GM19043 (cell line): Measurements from ENCODE around the gene FAT1.
"Not testable (repeated sequence)": the region's sequence is repeated elsewhere in the genome, so short reads cannot be mapped to it uniquely, and the experiment has no call there.

Experiments used
- ATAC-seq: cut with Tn5 transposase; IDR thresholded peaks from one replicate; pipeline ENCODE4 v1.9.1; 2021; ENCODE audit warnings: low read depth; ENCODE audit not compliant: unreplicated experiment

Gene FAT1

DNA sequence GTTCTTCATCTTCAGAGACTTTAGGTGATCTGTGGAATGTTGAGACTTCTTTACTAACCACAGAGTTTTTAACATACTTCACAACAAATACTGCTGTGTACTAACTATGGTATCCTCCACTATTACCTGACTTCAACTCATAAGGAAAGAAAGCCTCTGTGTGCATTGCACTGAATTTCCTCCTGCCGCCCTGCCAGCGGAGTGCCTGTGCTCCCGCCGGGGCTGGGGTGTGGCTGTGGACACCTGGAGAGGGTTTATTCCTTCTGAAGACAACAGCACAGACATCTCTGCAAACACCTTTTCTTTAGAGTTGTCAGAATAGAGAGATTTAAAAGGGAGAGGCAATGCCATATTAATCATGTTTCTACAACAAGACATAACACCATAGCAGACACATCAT is 63.3 kb downstream of the FAT1 start:
- ATAC-seq: no peak

DNA sequence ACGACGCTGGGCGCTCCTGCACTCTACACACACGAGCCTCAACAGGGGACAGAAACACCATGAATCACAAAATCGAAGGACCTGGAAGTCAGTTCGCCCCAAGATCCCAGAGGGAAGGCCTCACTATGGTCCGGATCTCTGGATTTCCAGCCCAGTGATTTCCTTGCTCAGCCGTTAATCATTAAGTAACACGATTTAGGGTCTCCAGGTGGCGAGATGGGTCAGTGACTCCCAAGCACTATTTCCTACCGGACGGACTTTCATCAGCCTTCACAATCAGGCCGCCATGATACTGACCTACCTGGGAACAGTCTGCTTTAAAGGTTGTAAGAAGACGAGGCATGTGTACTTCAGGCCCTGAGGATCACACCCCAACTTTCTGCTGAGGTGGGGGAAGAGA is 63.7 kb downstream of the FAT1 start:
- no peak for ATAC-seq

DNA sequence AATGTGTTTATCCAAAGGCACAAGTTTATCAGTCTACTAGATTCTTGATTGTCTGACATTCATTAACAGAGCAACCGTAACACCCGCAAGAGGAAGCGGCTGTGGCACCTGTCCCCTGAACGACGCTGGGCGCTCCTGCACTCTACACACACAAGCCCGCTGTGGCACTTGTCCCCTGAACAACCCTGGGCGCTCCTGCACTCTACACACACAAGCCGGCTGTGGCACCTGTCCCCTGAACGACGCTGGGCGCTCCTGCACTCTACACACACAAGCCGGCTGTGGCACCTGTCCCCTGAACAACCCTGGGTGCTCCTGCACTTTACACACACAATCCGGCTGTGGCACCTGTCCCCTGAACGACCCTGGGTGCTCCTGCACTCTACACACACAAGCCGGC is 64.2 kb downstream of the FAT1 start:
- not testable (repeated sequence) for ATAC-seq

DNA sequence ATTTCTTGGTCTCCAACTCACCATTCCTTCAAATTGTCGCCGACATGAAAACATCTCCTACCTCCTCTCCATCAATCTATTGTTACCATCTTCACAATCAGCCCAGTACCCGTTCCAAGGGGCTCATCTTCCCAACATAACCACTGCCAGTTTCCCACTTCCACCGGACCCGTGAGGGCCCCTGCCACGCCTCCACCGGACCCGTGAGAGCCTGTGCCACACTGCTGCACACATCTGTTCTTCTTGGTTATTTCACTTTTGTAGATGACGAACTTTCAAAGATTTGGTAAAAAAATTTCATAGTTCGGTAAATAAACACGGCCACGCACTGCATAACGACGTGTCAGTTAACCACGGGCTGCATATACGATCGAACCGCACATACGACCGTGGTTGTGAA is 65.0 kb downstream of the FAT1 start:
- no peak for ATAC-seq

DNA sequence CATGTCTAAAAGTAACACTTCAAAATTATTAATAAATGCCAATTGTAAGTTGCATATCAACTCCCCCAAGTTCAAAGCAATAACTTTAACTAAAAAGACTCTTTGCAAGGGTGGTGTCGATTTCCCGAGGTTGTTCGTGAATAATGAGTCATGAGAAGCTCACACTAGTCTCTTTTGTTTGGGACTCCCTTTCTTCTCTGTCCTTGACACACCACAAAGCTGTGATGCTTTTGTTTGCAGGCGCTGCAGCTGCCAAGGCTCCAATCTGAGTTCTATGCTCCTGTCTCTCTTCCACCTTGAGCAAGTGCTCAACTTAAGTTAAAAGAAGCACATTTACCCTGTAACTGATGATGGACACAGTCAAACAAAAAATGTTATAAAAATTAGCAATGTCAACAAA is 65.9 kb downstream of the FAT1 start:
- no peak for ATAC-seq

DNA sequence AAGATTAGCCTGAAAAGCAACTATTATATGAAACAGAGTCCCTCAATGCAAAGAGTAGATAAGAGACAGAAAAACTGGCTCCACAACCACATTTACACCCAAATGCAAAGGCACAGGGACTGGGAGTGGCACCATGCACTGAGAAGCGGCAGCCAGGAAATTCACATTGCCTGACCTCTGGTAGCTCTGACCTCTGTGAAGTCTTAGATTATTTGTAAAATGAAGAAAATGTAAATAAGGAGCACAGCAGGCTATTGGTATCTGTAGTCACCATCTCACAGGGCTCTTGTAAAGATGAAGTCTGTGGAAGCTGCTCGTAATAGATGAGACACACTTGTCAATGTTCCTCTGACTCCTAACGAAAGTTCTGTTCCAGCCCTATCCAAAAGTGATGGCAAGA is 69.7 kb downstream of the FAT1 start:
- no peak for ATAC-seq

DNA sequence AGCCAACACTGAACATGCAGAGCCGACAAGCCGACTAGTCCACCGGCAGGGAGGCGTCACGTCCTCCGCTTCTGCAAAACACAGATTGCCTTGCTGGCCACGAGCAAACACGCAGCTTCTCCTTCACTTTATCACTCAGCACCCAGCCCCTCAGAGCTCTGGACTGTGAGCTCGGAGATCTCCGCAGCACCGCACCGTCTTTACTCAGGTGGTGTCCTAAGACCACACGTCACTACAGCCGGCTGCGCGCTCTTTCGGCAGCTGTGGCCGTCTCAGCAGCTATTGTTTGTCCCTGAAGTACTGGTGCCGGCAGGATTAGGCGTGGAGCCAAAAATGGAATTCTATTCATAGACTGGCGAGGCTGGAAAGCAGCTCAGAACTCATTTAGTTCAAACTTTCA is 72.0 kb downstream of the FAT1 start:
- no peak for ATAC-seq

DNA sequence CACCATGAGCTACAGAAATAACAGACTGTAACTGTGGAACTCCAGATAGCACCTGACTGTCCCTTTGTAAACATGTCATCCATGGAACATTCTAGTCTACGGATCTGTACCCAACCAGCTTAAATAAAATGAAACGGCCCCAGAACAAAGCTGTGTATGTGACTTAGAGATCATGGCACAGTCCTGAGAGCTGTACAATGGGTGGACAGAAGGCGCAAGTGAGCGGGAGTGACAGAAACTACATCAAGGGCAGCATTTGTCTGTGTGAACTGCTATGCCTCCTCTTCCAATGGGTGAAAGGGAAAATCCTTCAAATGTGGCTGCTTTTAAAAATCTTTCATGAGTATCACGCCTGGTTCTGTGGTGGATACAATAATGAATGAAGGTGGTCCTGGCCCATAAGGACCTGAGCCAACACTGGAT is 72.5 kb downstream of the FAT1 start:
- no peak for ATAC-seq

DNA sequence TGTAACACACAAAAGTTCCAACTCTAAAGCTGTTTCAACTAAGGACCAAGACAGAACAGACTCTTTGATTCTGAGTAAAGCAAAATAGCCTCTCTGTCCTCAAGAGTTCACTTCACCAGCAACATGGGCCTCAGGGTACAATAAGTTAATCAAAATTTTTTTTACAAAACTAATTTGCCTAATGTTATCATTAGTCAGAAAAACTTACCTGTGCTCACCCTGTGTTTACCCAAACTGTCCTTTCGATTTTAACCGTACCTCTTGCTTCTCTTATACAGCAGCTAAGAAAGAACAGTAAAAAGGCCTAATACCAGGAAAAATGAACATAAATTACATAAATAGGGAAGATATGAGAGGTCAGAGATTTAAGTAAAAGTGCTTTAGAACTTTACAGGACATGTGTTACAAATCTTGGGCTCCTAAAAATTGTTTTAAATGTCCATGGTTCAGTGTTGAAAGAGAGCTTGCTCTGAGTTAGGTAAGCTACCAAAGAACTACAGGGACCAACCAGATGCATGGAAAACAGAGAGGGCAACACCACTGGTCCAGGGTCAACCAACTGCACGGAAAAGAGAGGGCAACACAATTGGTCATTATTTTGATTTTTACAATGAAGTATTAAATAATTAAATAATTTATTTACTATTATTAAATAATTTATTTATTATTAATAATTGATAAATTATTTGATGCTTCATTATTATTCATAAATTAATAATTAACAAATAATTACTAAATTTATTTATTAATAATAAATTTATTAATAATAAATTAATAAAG is 73.1 kb downstream of the FAT1 start:
- no peak for ATAC-seq

DNA sequence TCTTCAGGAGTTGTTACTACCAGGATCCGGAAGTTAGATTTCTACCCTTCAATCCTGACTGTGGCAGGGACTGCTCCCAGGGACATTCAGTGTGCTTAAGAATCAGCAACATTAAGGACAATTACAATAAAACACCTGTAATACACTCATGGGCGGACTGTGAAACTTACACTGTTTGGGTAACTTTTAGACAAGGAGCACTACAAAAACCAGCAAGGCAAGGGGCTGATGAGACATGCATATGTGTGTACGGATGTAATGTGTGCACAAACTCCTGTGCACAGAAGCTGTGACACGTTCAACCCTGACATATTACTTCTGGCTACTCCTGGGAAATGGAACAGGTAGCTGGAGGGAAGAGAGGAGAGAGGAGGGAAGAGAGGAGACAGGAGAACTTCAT is 75.8 kb downstream of the FAT1 start:
- no peak for ATAC-seq

DNA sequence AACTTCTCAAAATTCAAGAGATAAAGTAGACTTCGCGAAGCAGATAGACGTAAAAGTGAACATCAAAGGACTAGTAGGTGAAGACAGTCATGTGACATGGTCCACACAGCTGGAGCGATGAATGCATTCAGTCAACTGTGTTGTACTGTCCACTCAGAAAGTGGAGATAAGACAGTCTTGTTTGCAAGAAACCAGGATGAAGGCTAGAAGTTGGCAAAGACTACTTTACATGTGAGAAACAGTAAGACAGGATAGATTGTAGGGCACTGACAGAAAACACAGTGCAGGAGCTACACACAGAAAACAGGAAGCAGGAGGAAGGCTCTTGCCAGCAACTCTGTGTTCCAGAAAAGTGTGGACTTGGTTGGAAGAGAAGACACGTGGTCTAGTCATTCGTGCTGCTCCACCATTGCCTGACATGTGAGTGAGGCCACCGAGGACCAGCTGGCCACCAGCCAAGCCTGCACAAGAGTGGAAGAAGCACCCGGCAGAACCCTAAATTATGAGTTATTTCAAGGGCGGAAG is 78.9 kb downstream of the FAT1 start:
- no peak for ATAC-seq

DNA sequence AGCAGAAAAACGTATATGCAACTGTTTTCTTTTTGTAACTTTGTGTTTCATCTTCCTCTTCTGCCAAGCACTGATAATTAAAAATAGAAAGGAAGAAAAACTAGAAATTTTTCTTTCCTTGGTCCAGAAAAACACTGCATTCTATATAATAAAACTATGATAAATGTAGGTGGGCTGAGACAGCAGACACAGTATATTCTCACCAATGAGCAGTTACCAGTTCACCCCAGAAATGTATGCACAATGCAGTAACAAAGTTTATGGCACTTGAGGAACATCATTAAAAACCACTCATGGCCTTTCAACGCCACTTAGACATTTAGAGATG is 79.4 kb downstream of the FAT1 start:
- no peak for ATAC-seq

DNA sequence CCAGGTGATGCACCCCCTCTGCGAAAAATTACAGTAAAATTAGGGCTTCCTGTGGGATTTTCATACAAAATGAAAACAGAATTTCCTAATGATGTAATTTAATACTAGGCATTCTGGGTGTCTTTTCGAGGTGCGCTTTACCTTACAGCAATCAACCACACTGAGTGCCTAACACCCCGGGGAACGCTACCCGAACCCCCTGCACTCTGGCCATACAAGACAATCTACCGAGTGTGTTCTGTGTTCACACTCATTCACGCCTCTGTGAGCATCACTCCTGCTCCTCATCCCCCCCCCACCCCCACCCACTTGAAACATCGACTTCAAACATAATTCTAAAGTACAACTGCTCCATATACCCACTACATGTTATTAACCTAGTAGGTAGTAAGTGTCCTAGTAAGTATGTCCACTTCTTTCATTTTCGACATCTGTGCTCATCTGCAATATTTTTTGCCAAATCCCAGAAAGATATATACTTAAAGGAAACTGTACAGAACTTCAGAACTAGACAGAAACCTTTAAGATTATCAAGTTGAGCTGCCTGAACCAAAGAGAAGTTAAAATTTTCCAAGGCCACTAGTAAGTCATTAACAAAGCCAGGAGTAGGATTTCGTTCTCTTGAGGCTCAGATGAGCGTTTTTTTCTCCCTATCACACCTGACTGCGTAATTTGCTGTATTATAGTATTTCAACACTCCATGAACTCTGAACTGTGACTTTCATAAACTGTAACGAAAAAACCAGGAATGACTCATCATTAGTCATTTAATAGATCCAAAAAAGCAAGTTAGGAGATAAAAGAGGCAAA is 80.0 kb downstream of the FAT1 start:
- ATAC-seq: no peak

DNA sequence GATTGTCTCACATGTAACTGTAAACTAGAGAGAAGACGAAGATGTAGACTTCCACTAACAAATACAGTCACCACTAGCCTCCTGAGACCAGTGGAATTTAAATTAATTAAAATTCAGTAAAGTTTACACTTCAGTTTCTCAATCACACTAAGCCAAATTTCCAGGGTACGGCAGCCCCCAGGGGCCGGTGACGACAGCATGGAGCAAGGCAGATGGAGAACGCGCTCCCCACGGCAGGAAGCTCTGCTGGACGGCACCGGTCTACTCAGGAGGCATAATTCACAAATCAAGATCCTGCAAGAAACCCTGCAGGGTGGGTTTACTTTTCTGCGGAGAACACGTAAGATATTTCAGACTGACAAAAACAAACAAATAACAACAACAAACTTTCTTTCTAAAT is 80.7 kb downstream of the FAT1 start:
- no peak for ATAC-seq

DNA sequence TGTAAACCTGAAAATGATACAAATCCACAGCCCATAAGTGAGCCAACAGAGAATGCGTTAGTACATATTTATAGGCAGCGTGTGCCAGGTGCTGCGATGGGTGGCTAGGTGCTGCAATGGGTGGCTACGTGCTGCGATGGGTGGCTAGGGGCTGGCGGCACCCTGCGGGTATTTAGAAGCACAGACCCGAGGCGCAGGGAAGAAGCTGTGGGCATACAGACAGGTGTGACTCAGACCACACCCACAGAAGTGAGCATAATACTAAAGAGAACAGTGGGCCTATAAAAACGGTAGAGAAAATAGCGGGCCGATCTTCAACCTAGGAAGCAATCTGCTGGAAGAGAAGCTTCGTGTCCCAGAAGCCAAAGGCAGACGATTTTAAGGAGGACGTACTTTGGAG is 81.1 kb downstream of the FAT1 start:
- no peak for ATAC-seq

DNA sequence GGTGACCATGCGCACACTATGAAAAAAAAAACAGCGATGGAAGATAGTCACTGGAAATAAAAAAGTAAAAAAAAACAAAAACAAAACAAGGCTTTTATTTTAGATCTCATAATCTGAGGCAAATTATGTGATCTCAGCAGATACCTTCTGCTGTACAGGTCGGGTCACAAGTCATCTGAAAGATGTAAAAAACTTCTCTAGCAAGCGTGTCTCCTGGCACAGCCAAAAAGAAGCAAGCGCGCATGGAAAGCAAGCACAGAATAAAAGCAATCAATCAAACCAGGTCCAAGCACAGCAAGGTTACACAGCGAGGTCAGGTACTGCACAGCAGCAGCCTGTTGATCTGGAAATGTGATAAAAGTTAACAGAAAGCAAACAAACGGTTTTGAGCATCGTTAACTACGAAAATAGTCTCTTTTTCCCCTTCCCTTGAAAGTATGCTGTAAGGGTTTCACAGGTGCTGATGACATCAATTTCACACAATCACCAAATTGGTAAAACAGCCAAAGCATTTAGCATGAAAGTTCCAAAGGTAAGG is 89.0 kb downstream of the FAT1 start:
- ATAC-seq: no peak

DNA sequence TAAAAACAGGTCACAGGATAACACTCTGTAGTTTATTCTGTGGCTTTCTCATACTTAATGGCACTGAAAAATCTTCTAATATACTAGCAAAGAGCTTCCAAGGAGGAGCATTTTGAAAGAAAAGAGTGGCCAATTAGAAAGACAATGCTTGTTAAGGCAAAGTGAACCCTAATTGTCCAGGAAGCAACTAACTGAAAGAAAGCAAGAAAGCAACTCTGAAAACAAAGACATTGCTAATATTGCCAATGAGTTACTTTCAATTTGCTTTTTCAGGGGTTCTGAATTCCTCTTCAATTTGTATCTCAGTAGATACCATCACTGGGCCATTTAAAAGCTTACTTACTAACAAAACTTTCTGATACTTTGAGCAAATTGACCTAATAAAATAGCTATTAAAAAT is 89.8 kb downstream of the FAT1 start:
- no peak for ATAC-seq

DNA sequence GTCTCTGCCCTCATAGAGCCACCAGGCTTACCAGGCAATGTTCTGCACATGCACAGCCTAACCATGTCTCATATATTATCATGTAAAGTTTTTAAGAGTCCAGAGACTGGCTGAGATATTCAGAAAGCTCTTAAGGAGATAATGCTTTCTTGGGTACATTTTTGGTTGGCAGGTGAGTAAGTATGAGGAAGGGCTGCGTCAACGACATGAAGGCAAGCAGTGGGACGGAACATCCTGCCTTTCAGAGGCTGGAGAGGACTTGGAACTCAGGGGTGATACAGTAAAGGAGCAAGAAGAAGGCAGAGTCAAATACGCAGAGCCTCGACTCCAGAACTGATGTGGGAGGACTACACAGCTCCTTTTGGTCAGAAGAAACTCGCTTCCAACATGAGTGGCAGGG is 93.5 kb downstream of the FAT1 start:
- ATAC-seq: no peak

DNA sequence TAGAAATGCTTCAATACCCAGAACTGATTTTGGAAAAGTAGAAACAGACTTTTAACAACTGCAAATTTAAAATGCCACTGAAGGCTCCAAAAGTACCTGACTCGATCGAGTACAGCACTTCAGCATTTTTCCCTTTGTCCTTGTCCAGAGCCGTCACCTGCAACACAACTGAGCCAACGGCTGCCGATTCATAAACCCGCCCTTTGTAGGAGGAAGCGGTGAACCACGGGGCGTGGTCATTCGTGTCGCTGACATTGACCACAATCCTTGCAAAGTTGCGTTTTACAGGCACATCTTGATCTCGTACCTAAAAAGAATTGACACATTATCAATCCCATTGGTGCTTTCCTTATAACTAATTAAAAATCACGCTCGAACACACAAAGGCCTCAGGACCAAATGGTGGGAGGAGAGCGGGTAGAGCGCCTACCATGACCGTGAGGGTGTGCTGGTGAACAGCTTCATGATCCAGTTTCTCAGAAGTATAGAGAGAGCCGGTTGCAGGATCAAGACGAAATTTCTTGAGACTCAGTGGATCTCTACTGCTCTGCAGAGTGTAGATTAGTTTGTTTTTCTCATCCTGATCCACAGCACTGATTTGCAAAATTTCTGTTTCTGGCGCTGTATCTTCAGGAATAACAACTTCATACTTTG is 95.5 kb downstream of the FAT1 start:
- no peak for ATAC-seq

DNA sequence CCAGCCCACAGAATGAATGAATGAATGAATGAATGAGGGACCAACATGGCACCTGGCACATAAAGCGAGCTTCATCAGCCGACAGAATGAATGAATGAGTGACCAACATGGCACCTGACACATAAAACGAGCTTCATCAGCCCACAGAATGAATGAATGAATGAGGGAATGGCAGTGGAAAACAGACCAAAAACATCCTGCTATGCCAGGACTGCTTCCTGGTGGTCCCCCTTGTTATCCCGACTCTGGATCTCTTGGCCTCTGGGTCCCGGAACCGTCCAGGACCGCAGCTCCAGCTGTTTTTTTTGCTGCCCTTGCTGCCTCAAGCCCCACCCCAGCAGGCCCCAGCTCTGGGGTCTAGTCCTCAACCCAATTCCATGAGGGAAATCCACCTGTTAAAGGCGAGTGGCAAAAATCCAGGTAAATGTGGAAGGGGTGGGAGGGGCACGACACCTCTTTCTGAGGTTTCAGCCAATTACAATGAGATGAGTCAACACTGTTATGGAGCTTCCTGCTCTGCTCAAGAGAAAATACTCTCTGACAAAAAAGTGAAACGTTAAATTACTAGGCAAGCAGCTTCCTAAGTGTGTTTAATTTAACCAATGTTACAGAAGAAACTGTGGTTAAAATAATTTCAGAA is 96.3 kb downstream of the FAT1 start:
- ATAC-seq: no peak

DNA sequence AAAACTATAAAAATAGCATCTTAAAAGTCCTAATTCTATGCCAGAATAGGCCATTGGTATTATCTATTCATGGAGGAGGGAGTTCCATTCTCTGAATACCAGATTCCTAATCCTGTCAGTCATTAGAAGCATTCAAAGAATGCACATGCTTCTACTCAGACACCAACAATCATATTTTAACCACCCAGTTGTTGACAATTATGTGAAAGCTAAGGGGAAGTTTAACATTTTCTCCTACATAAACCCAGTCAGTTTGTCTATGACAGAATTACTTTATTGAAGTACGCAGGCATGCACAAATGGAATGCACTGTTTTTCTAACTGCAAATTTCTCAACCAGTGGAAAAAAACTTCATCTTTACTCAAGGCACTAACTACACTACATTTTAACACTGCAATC is 98.7 kb downstream of the FAT1 start:
- no peak for ATAC-seq
